Keratinocyte (primary cell): ENCODE results near the gene ARID3A.

Experiments used
- EZH2 ChIP-seq: IDR thresholded peaks from one replicate; pipeline ENCODE4 v1.6.1; 2012; ENCODE audit warnings: inconsistent platforms, mild to moderate bottlenecking, low read length, moderate library complexity
- TF ChIP-seq, protein P1 (sequence below), 3 experiments: IDR thresholded peaks in 1 of 3; conservative IDR thresholded peaks in 1 of 3; optimal IDR thresholded peaks in 1 of 3; 2 replicates in 2 of 3; 3 replicates in 1 of 3; pipeline versions ENCODE3 to v1.5.1; 2011; ENCODE audit warnings: low read length in 3 of 3, mild to moderate bottlenecking in 3 of 3, moderate library complexity in 2 of 3, control low read depth in 1 of 3, inconsistent platforms in 1 of 3; ENCODE audit not compliant: insufficient read depth in 2 of 3; ENCODE audit errors: extremely low read depth in 1 of 3

DNA sequence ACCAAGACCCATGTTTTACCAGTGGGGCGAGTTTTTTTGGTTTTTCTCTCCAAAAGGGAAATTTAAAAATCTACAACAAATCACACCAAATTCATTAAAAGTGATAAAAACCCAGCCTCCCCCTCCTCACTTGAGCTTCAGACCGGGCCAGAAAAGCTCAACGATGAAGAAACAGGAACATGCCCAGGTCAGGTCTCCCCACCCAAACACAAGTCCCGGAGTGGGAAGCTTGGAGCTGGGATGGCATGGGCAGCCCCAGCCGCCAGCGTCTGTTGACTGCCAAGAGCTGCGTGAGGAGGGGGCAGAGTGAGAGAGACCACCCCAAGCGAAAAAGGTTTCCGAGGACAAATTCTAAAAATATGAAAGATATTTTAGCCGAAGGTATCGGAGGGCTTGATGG, 28.8 kb upstream of the ARID3A start:
- TF ChIP-seq, protein P1, sequence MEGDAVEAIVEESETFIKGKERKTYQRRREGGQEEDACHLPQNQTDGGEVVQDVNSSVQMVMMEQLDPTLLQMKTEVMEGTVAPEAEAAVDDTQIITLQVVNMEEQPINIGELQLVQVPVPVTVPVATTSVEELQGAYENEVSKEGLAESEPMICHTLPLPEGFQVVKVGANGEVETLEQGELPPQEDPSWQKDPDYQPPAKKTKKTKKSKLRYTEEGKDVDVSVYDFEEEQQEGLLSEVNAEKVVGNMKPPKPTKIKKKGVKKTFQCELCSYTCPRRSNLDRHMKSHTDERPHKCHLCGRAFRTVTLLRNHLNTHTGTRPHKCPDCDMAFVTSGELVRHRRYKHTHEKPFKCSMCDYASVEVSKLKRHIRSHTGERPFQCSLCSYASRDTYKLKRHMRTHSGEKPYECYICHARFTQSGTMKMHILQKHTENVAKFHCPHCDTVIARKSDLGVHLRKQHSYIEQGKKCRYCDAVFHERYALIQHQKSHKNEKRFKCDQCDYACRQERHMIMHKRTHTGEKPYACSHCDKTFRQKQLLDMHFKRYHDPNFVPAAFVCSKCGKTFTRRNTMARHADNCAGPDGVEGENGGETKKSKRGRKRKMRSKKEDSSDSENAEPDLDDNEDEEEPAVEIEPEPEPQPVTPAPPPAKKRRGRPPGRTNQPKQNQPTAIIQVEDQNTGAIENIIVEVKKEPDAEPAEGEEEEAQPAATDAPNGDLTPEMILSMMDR (optimal IDR thresholded peaks at IDR 0.05 in 1 of 3, IDR thresholded peaks at IDR 0.05 in 1 of 3, conservative IDR thresholded peaks at IDR 0.05 in 1 of 3; ENCODE audit: extremely low read depth in 1 of 3, insufficient read depth in 2 of 3, low read length in 3 of 3), result no peak
- no peak for TF ChIP-seq EZH2
